H1 (cell line): ENCODE measurements around the gene HOXA10. TPM values are rescaled to one million over a fixed set of nuclear protein-coding genes. Genes with fewer than 3 reads are reported as not detected.

Source experiments
- CBX8 ChIP-seq: fragments of 300-800, 300-1000 bp; sonication (generic); IDR thresholded peaks from 2 replicates; pipeline ENCODE4 v1.7.1; 2016; ENCODE audit warnings: low read depth, low read length, borderline replicate concordance
- HDAC6 ChIP-seq: IDR thresholded peaks from one replicate; pipeline ENCODE4 v1.7.1; 2012; ENCODE audit warnings: low read depth, mild to moderate bottlenecking, inconsistent platforms, low read length, moderate library complexity
- polyA plus RNA-seq, 7 experiments: library from polyadenylated mRNA; depleted of rRNA in 3 of 7; stranded (reverse) in 5 of 7; unstranded in 2 of 7; fragments of >200 nt in 5 of 7; fragments of 200-250 nt in 2 of 7; gene quantifications; 1 replicate in 5 of 7; 2 replicates in 1 of 7; 4 replicates in 1 of 7; pipeline versions ENCODE4 v1.2.1 to v1.2.3, GENCODE V29; 2011 to 2013; ENCODE audit warnings: missing spikeins in 2 of 7, mixed read lengths in 2 of 7
- total RNA-seq: library from RNA; stranded (reverse); fragmentation: NEBNext Ultra II Directional; extraction: Animal tissue kit (Norgen Biotek cat#: 25700); gene quantifications from 2 replicates; pipeline ENCODE4 v1.2.1, GENCODE V29; 2021
- TF ChIP-seq, protein P1 (sequence below): IDR thresholded peaks from 2 replicates; pipeline ENCODE4 v1.6.1; 2012; ENCODE audit warnings: inconsistent platforms
- TF ChIP-seq, protein P2 (sequence below): IDR thresholded peaks from 2 replicates; pipeline ENCODE4 v1.6.1; 2012; ENCODE audit warnings: low read length, inconsistent platforms

HOXA10 gene
- total and polyA plus RNA-seq, 2 of the 8 experiments (the other 6 are each of a cell fraction or from before 2014, with no cell fraction given) = not detected

DNA sequence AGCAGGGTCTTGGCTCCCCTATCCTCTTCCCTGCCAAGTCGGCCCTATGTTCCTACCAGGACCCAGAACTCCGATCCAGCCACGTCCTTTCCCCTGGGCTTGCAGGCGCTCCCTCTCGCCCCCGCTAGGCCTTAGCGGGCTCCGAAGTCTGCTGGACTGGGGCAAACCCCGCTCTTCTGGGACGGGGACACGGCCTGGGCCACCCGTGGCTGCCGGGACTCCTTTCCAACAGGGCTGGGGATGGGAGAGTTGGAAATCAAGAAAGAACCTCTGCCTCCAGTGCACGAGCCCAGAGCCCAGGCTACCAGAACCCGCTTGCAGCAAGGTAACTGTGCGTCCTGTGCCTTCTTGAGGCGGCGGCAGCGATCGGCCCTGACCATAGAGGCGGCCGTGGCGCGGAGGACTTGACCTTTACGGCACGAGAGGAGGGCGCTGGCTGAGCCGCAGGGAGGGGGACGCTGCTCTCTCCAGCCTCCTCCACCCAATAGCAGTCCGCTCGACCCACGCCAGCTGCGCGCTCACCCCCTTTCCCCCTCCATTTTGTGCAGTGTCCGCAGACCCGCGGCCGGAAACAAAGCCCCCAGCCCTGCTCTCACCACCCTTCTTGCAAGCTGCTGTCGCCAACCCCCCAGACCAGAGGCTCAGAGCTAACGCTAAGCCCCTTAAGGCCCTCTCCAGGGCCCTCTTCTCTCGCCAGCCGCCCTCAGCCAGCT, 17.9 kb upstream of the HOXA10 start (continued):
- TF ChIP-seq, protein P1, sequence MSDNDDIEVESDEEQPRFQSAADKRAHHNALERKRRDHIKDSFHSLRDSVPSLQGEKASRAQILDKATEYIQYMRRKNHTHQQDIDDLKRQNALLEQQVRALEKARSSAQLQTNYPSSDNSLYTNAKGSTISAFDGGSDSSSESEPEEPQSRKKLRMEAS = 0 out of 2 replicates have a peak, but pooled peaks have one; percentile 15
- 0 out of 2 replicates have a peak, but pooled peaks have one; percentile 60 for TF ChIP-seq CBX8
- TF ChIP-seq, protein P2, sequence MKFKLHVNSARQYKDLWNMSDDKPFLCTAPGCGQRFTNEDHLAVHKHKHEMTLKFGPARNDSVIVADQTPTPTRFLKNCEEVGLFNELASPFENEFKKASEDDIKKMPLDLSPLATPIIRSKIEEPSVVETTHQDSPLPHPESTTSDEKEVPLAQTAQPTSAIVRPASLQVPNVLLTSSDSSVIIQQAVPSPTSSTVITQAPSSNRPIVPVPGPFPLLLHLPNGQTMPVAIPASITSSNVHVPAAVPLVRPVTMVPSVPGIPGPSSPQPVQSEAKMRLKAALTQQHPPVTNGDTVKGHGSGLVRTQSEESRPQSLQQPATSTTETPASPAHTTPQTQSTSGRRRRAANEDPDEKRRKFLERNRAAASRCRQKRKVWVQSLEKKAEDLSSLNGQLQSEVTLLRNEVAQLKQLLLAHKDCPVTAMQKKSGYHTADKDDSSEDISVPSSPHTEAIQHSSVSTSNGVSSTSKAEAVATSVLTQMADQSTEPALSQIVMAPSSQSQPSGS = no peak
- no peak for TF ChIP-seq HDAC6
